ENCODE results near the gene SAPCD2.

GRCh38 chr9:137038916-137039315 is 31.4 kb downstream of the SAPCD2 start:
- TF ChIP-seq, protein P1, sequence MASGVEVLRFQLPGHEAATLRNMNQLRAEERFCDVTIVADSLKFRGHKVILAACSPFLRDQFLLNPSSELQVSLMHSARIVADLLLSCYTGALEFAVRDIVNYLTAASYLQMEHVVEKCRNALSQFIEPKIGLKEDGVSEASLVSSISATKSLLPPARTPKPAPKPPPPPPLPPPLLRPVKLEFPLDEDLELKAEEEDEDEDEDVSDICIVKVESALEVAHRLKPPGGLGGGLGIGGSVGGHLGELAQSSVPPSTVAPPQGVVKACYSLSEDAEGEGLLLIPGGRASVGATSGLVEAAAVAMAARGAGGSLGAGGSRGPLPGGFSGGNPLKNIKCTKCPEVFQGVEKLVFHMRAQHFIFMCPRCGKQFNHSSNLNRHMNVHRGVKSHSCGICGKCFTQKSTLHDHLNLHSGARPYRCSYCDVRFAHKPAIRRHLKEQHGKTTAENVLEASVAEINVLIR (CRISPR knock-in tag; IDR thresholded peaks at IDR 0.05) = no peak
- TF ChIP-seq PREB (CRISPR knock-in tag; IDR thresholded peaks at IDR 0.05) = no peak
- no peak for TF ChIP-seq FUS (optimal IDR thresholded peaks at IDR 0.05; ENCODE audit: low read depth, low read length)
- no peak for TF ChIP-seq RBBP5 (IDR thresholded peaks at IDR 0.05; ENCODE audit: borderline replicate concordance, insufficient read depth, low read length, poor library complexity, severe bottlenecking)
- no peak for TF ChIP-seq FOSL1 (tag; conservative IDR thresholded peaks at IDR 0.05)
- no peak for TF ChIP-seq POLR2A (conservative IDR thresholded peaks at IDR 0.05)
- no peak for TF ChIP-seq DMBX1 (CRISPR knock-in tag; IDR thresholded peaks at IDR 0.05; ENCODE audit: borderline replicate concordance)
- TF ChIP-seq, protein P2, sequence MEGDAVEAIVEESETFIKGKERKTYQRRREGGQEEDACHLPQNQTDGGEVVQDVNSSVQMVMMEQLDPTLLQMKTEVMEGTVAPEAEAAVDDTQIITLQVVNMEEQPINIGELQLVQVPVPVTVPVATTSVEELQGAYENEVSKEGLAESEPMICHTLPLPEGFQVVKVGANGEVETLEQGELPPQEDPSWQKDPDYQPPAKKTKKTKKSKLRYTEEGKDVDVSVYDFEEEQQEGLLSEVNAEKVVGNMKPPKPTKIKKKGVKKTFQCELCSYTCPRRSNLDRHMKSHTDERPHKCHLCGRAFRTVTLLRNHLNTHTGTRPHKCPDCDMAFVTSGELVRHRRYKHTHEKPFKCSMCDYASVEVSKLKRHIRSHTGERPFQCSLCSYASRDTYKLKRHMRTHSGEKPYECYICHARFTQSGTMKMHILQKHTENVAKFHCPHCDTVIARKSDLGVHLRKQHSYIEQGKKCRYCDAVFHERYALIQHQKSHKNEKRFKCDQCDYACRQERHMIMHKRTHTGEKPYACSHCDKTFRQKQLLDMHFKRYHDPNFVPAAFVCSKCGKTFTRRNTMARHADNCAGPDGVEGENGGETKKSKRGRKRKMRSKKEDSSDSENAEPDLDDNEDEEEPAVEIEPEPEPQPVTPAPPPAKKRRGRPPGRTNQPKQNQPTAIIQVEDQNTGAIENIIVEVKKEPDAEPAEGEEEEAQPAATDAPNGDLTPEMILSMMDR (IDR thresholded peaks at IDR 0.05 in 2 of 3, conservative IDR thresholded peaks at IDR 0.05 in 1 of 3; ENCODE audit: insufficient read depth in 2 of 3, low read depth in 1 of 3, low read length in 3 of 3) = no peak
- TF ChIP-seq ZNF830 (CRISPR knock-in tag; IDR thresholded peaks at IDR 0.05) = no peak
- TF ChIP-seq SPI1 (IDR thresholded peaks at IDR 0.05; ENCODE audit: borderline replicate concordance, low read depth, low read length) = no peak

Data from K562 (cell line).